Brain microvascular endothelial cell (primary cell): ENCODE measurements around the gene CPA4.
A peak's percentile ranks its signal among the peaks of the same experiment; 100 is the strongest.

Experiments used
- DNase-seq: peaks from one replicate; pipeline ENCODE4 v3.0.0-alpha.2; 2020
- H3K27ac ChIP-seq: fragments of 250-450 bp; sonication (Bioruptor Pico); 2 replicates; pipeline ENCODE4 v1.5.1; 2020; ENCODE audit warnings: mild to moderate bottlenecking, moderate library complexity
- H3K27me3 ChIP-seq: fragments of 250-450 bp; sonication (Bioruptor Pico); replicated peaks from 2 replicates; pipeline ENCODE4 v1.5.1; 2020; ENCODE audit warnings: mild to moderate bottlenecking
- H3K36me3 ChIP-seq: fragments of 250-450 bp; sonication (Bioruptor Pico); replicated peaks from 2 replicates; pipeline ENCODE4 v1.5.1; 2020; ENCODE audit warnings: mild to moderate bottlenecking
- H3K4me3 ChIP-seq: 2 replicates; pipeline ENCODE4 v1.5.1; 2011; ENCODE audit warnings: low read depth, mild to moderate bottlenecking, control low read depth, low read length, moderate library complexity
- CTCF ChIP-seq: IDR thresholded peaks from 2 replicates; pipeline ENCODE4 v1.5.1; 2011; ENCODE audit warnings: low read depth, mild to moderate bottlenecking, moderate library complexity, low read length, control low read depth, inconsistent platforms; ENCODE audit errors: missing control alignments
- in situ Hi-C: cut with HindIII; loops from 2 replicates; pipeline ENCODE4 v1.10.0; 2017; ENCODE audit warnings: low sequenced_read_pairs, low pct_ligation_motif_present

The CPA4 gene

GRCh38 chr7:130345136-130345535 lies 52.2 kb downstream of the CPA4 start:
- no peak overlapping the region for H3K27ac ChIP-seq
- in situ Hi-C loops = no loop called here
- DNase-seq = no peak
- TF ChIP-seq CTCF = no peak
- peak overlapping the region; percentile 13 for H3K4me3 ChIP-seq
- H3K36me3 ChIP-seq = no peaks in the 10 kb centered on the region
- no peaks in the 10 kb centered on the region for H3K27me3 ChIP-seq

GRCh38 chr7:130345725-130346124 lies 52.8 kb downstream of the CPA4 start:
- no peaks in the 10 kb centered on the region for H3K36me3 ChIP-seq
- no peak overlapping the region for H3K4me3 ChIP-seq
- in situ Hi-C loops = no loop called here
- TF ChIP-seq CTCF = no peak
- no peak for DNase-seq
- H3K27ac ChIP-seq = no peak overlapping the region
- no peaks in the 10 kb centered on the region for H3K27me3 ChIP-seq

GRCh38 chr7:130346177-130346905 lies 53.4 kb downstream of the CPA4 start:
- no peak for DNase-seq
- no peak for TF ChIP-seq CTCF
- Histone ChIP-seq H3K4me3 (no peak overlapping the region), H3K27ac (no peak overlapping the region), H3K27me3 (no peaks in the 10 kb centered on the region), H3K36me3 (no peaks in the 10 kb centered on the region)
- in situ Hi-C loops = no loop called here

GRCh38 chr7:130346941-130347340 lies 54.0 kb downstream of the CPA4 start:
- in situ Hi-C loops = no loop called here
- H3K4me3 ChIP-seq = no peak overlapping the region
- no peak for TF ChIP-seq CTCF
- H3K27ac ChIP-seq = no peak overlapping the region
- no peaks in the 10 kb centered on the region for H3K27me3 ChIP-seq
- H3K36me3 ChIP-seq = no peaks in the 10 kb centered on the region
- DNase-seq = no peak

GRCh38 chr7:130349911-130350782 lies 57.2 kb downstream of the CPA4 start:
- Histone ChIP-seq H3K36me3 (no peaks in the 10 kb centered on the region), H3K27me3 (no peaks in the 10 kb centered on the region), H3K4me3 (no peak overlapping the region), H3K27ac (no peak overlapping the region)
- in situ Hi-C loops = no loop called here
- no peak for DNase-seq
- TF ChIP-seq CTCF = no peak
